Testis (tissue), 3 donors: ENCODE results near the gene GIPC1. TPM values are rescaled to one million over a fixed set of nuclear protein-coding genes. Genes with fewer than 3 reads are reported as not detected.
"Not testable (repeated sequence)": the region's sequence is repeated elsewhere in the genome, so short reads cannot be mapped to it uniquely, and the experiment has no call there.

ENCODE experiments used
- DNase-seq: peaks from one replicate; pipeline ENCODE4 v3.0.0-alpha.2; 2019
- H3K27ac ChIP-seq, 2 donors: fragments of 200-600 bp; sonication (generic); one replicate each; pipeline ENCODE4 v1.5.1; 2019
- H3K27me3 ChIP-seq: fragments of 200-600 bp; sonication (generic); one replicate; pipeline ENCODE4 v1.5.1; 2019
- H3K36me3 ChIP-seq: fragments of 200-600 bp; sonication (generic); one replicate; pipeline ENCODE4 v1.5.1; 2017; ENCODE audit warnings: low read depth; ENCODE audit errors: missing control alignments
- H3K4me1 ChIP-seq: fragments of 200-600 bp; sonication (generic); one replicate; pipeline ENCODE4 v1.5.1; 2019
- H3K4me3 ChIP-seq, 2 donors: fragments of 200-600 bp; sonication (generic); one replicate each; pipeline ENCODE4 v1.5.1; 2017 to 2019
- H3K9me3 ChIP-seq: fragments of 200-600 bp; sonication (generic); one replicate; pipeline ENCODE4 v1.5.1; 2017
- POLR2A ChIP-seq: fragments of 450-650 bp; IDR thresholded peaks from one replicate; pipeline ENCODE4 v1.6.1; 2017; ENCODE audit warnings: antibody characterized with exemption, mild to moderate bottlenecking, moderate library complexity
- WGBS, 2 donors: methylation state at CpG; one replicate each; pipeline ENCODE4 v1.1.5; 2018; 5-methylcytosine and 5-hydroxymethylcytosine counted together
- intact Hi-C: fragments of 100-400 bp; cut with DNase I; formaldehyde crosslinking; loops from one replicate; pipeline ENCODE4 v1.15.1; 2023; ENCODE audit warnings: low total_unique reads
- polyA plus RNA-seq: library from polyadenylated mRNA; stranded (reverse); fragments of 350-450 nt; fragmentation: Illumina TruSeq; extraction: RNeasy Lipid Tissue Mini Kit (QIAGEN cat#74804); gene quantifications from one replicate; pipeline ENCODE4 v1.2.3, GENCODE V29; 2014; ENCODE audit warnings: low read depth, low replicate concordance; ENCODE audit not compliant: insufficient read depth
- total RNA-seq, 2 donors: library from RNA; depleted of rRNA; stranded (reverse); fragments of >200 nt; gene quantifications; one replicate each; pipeline ENCODE4 v1.2.3, GENCODE V29; 2016
- TF ChIP-seq, protein P1 (sequence below), 3 experiments: fragments of 450-650 bp in 2 of 3; fragments of 200-600 bp in 1 of 3; sonication (generic) in 1 of 3; IDR thresholded peaks; one replicate each; pipeline ENCODE4 v1.5.1; 2016 to 2019; ENCODE audit warnings: antibody characterized with exemption in 3 of 3, mild to moderate bottlenecking in 2 of 3, moderate library complexity in 1 of 3

GIPC1 gene
- total and polyA plus RNA-seq, 3 donors from 2014 or later = 47.8 to 57.5 (median 55.0) TPM

DNA sequence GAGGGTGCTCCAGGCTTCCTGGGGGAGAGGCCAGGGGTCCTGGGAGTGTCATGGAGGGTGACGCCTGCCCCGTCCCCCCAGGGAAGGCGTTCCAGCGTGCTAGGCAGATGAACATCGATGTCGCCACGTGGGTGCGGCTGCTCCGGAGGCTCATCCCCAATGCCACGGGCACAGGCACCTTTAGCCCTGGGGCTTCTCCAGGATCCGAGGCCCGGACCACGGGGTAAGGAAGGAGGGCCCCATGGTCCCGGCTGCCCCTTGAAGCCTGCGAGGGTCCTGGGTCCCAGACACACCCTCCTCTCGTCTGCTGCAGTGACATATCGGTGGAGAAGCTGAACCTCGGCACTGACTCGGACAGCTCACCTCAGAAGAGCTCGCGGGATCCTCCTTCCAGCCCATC, 32.2 kb downstream of the GIPC1 start:
- DNase-seq = no peak
- Histone ChIP-seq H3K4me1 (no peaks in the 10 kb centered on the region), H3K36me3 (no peaks in the 10 kb centered on the region), H3K4me3 (no peak overlapping the region), H3K27ac (no peak overlapping the region), H3K27me3 (no peaks in the 10 kb centered on the region), H3K9me3 (no peaks in the 10 kb centered on the region)
- TF ChIP-seq POLR2A = no peak
- TF ChIP-seq, protein P1, sequence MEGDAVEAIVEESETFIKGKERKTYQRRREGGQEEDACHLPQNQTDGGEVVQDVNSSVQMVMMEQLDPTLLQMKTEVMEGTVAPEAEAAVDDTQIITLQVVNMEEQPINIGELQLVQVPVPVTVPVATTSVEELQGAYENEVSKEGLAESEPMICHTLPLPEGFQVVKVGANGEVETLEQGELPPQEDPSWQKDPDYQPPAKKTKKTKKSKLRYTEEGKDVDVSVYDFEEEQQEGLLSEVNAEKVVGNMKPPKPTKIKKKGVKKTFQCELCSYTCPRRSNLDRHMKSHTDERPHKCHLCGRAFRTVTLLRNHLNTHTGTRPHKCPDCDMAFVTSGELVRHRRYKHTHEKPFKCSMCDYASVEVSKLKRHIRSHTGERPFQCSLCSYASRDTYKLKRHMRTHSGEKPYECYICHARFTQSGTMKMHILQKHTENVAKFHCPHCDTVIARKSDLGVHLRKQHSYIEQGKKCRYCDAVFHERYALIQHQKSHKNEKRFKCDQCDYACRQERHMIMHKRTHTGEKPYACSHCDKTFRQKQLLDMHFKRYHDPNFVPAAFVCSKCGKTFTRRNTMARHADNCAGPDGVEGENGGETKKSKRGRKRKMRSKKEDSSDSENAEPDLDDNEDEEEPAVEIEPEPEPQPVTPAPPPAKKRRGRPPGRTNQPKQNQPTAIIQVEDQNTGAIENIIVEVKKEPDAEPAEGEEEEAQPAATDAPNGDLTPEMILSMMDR (IDR thresholded peaks at IDR 0.05) = no peak
- intact Hi-C loops = no loop called here
- 92 to 95% methylated on average over 12 to 20 of the region's 21 CpGs for WGBS, 2 donors

GRCh38 chr19:14462401-14462800, 33.5 kb downstream of the GIPC1 start:
- DNase-seq, H3K27ac ChIP-seq, intact Hi-C loops, H3K4me3 ChIP-seq, H3K9me3 ChIP-seq, H3K36me3 ChIP-seq, H3K27me3 ChIP-seq, H3K4me1 ChIP-seq: not testable (repeated sequence)
- WGBS, 2 donors = 93 to 96% methylated on average over 7 of the region's 7 CpGs

DNA sequence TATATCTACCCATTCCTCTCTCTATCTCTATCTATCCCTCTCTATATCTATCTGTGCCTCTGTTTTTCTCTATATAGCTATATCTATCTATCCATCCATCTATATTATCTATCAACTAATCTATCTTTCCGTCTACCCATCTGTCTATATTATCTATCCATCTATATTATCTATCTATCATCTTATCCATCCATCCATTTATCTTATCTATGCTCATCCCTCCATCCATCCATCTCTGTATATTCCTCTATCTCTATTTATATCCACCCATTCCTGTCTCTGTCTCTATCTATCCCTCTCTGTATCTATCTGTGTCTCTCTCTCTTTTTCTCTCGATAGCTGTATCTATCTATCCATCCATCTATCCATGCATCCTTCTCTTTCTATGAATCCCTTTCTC, 35.0 kb downstream of the GIPC1 start:
- no peak for DNase-seq

GRCh38 chr19:14459703-14460102, 36.2 kb downstream of the GIPC1 start:
- Histone ChIP-seq H3K27ac (no peak overlapping the region), H3K4me3 (no peak overlapping the region), H3K9me3 (no peaks in the 10 kb centered on the region), H3K36me3 (no peaks in the 10 kb centered on the region), H3K4me1 (no peaks in the 10 kb centered on the region), H3K27me3 (no peaks in the 10 kb centered on the region)
- intact Hi-C loops = no loop called here
- no peak for TF ChIP-seq POLR2A
- TF ChIP-seq, protein P1 (IDR thresholded peaks at IDR 0.05) = no peak
- 85 to 90% methylated on average over 5 of the region's 5 CpGs for WGBS, 2 donors
- DNase-seq = no peak

More for the DNA sequence above, 35.0 kb downstream of the GIPC1 start:
- TF ChIP-seq, protein P1 (IDR thresholded peaks at IDR 0.05) = no peak
- no peak for TF ChIP-seq POLR2A
- Histone ChIP-seq H3K4me3 (no peak overlapping the region), H3K36me3 (no peaks in the 10 kb centered on the region), H3K9me3 (no peaks in the 10 kb centered on the region), H3K27ac (no peak overlapping the region), H3K4me1 (no peaks in the 10 kb centered on the region), H3K27me3 (no peaks in the 10 kb centered on the region)
- intact Hi-C loops = no loop called here
- 83 to 90% methylated on average over 2 of the region's 2 CpGs for WGBS, 2 donors

DNA sequence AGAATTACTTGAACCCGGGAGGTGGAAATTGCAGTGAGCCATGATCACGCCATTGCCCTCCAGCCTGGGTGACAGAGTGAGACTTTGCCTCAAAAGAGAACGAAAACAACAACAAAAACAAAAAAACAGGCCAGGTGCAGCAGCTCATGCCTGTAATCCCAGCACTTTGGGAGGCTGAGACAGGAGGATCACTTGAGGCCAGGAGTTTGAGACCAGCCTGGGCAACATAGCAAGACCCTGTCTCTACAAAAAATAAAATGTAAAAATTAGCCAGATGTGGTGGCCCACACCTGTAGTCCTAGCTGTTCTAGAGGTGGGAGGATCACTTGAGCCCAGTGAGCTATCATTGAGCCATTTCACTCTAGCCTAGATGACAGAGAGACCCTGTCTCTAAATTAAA, 43.6 kb downstream of the GIPC1 start:
- H3K9me3 ChIP-seq, H3K4me3 ChIP-seq, intact Hi-C loops, H3K4me1 ChIP-seq, H3K36me3 ChIP-seq, H3K27ac ChIP-seq, DNase-seq, H3K27me3 ChIP-seq: not testable (repeated sequence)
- 97% methylated on average over 3 of the region's 3 CpGs for WGBS, 2 donors

DNA sequence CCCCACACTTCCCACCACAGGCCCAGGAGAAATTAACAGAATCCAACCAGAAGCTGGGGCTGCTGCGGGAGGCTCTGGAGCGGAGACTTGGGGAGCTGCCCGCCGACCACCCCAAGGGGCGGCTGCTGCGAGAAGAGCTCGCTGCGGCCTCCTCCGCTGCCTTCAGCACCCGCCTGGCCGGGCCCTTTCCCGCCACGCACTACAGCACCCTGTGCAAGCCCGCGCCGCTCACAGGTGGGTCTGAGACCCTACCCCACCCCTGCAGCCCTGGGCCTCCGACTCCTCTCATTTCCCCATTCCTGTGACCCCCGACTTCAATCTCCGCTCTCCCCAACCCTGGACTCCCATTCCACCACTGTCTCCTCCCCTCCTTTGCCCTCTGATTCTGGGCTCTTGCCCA, 45.1 kb downstream of the GIPC1 start:
- no peaks in the 10 kb centered on the region for H3K27me3 ChIP-seq
- WGBS, 2 donors = 59 to 96% methylated on average over 15 of the region's 19 CpGs
- no peak overlapping the region for H3K27ac ChIP-seq
- no peaks in the 10 kb centered on the region for H3K9me3 ChIP-seq
- peak overlapping the region in 1 of 2 donors; percentile 17 for H3K4me3 ChIP-seq
- H3K4me1 ChIP-seq = no peaks in the 10 kb centered on the region
- H3K36me3 ChIP-seq = no peaks in the 10 kb centered on the region
- TF ChIP-seq, protein P1 (IDR thresholded peaks at IDR 0.05) = no peak
- no peak for TF ChIP-seq POLR2A
- no peak for DNase-seq
- intact Hi-C loops = no loop called here
